ENCODE results near the gene SYNE1. TPM values are rescaled to one million over a fixed set of nuclear protein-coding genes. Genes with fewer than 3 reads are reported as not detected.
"Not testable (repeated sequence)": the region's sequence is repeated elsewhere in the genome, so short reads cannot be mapped to it uniquely, and the experiment has no call there.

SYNE1 gene
- total RNA-seq, 1 donor from 2014 or later = 166 TPM

- H3K27ac ChIP-seq = no peak overlapping the region
- H3K4me3 ChIP-seq = no peak overlapping the region
- no peak for DNase-seq
- H3K4me1 ChIP-seq = no peaks in the 10 kb centered on the region
- H3K36me3 ChIP-seq = no peaks in the 10 kb centered on the region
- TF ChIP-seq CTCF (IDR thresholded peaks at IDR 0.05) = no peak
- no peaks in the 10 kb centered on the region for H3K27me3 ChIP-seq (ENCODE audit: low read depth)
- no peaks in the 10 kb centered on the region for H3K9me3 ChIP-seq
- ATAC-seq = no peak
- intact Hi-C loops (cut with DNase I) = no loop called here
Measured at GRCh38 chr6:152673236-152673635, 36.1 kb upstream of the SYNE1 start.

GRCh38 chr6:152671171-152671570 lies 34.0 kb upstream of the SYNE1 start:
- intact Hi-C loops (cut with DNase I) = no loop called here
- H3K4me3 ChIP-seq = no peak overlapping the region
- H3K27ac ChIP-seq = no peak overlapping the region
- no peaks in the 10 kb centered on the region for H3K4me1 ChIP-seq
- ATAC-seq = no peak
- no peaks in the 10 kb centered on the region for H3K27me3 ChIP-seq (ENCODE audit: low read depth)
- TF ChIP-seq CTCF (IDR thresholded peaks at IDR 0.05) = no peak
- no peak for DNase-seq
- no peaks in the 10 kb centered on the region for H3K9me3 ChIP-seq
- H3K36me3 ChIP-seq = no peaks in the 10 kb centered on the region

- intact Hi-C loops (cut with DNase I) = no loop called here
- DNase-seq (no peak), ATAC-seq (no peak)
- H3K36me3 ChIP-seq = no peaks in the 10 kb centered on the region
- no peak overlapping the region for H3K4me3 ChIP-seq
- no peaks in the 10 kb centered on the region for H3K27me3 ChIP-seq (ENCODE audit: low read depth)
- no peak overlapping the region for H3K27ac ChIP-seq
- H3K4me1 ChIP-seq = no peaks in the 10 kb centered on the region
- H3K9me3 ChIP-seq = no peaks in the 10 kb centered on the region
- peak; percentile 28 for TF ChIP-seq CTCF (IDR thresholded peaks at IDR 0.05)
Measured at GRCh38 chr6:152669895-152670294, 32.7 kb upstream of the SYNE1 start.

GRCh38 chr6:152661776-152662175 lies 24.6 kb upstream of the SYNE1 start:
- no peak for DNase-seq
- no peaks in the 10 kb centered on the region for H3K36me3 ChIP-seq
- H3K27ac ChIP-seq = no peak overlapping the region
- no peaks in the 10 kb centered on the region for H3K9me3 ChIP-seq
- no peaks in the 10 kb centered on the region for H3K27me3 ChIP-seq (ENCODE audit: low read depth)
- no peak for ATAC-seq
- intact Hi-C loops (cut with DNase I) = no loop called here
- no peak overlapping the region for H3K4me3 ChIP-seq
- H3K4me1 ChIP-seq = no peaks in the 10 kb centered on the region
- no peak for TF ChIP-seq CTCF (IDR thresholded peaks at IDR 0.05)

- intact Hi-C loops (cut with DNase I) = no loop called here
- no peak for TF ChIP-seq CTCF (IDR thresholded peaks at IDR 0.05)
- no peaks in the 10 kb centered on the region for H3K27me3 ChIP-seq (ENCODE audit: low read depth)
- no peak overlapping the region for H3K27ac ChIP-seq
- DNase-seq = no peak
- H3K36me3 ChIP-seq = no peaks in the 10 kb centered on the region
- peaks cover 6% of the 10 kb centered on the region for H3K4me1 ChIP-seq
- H3K9me3 ChIP-seq = no peaks in the 10 kb centered on the region
- no peak for ATAC-seq
- H3K4me3 ChIP-seq = no peak overlapping the region
Measured at GRCh38 chr6:152651986-152652385, 14.8 kb upstream of the SYNE1 start.

GRCh38 chr6:152648105-152648504 lies 10.9 kb upstream of the SYNE1 start:
- H3K4me3 ChIP-seq = no peak overlapping the region
- H3K36me3 ChIP-seq = no peaks in the 10 kb centered on the region
- intact Hi-C loops (cut with DNase I) = no loop called here
- no peaks in the 10 kb centered on the region for H3K9me3 ChIP-seq
- H3K27ac ChIP-seq = no peak overlapping the region
- ATAC-seq = peak in 1 of 2 donors; percentile 35
- TF ChIP-seq CTCF (IDR thresholded peaks at IDR 0.05) = no peak
- no peak for DNase-seq
- peaks cover 6% of the 10 kb centered on the region for H3K4me1 ChIP-seq
- H3K27me3 ChIP-seq (ENCODE audit: low read depth) = no peaks in the 10 kb centered on the region

- H3K36me3 ChIP-seq; H3K27ac ChIP-seq; ATAC-seq; H3K27me3 ChIP-seq (ENCODE audit: low read depth); H3K9me3 ChIP-seq; H3K4me3 ChIP-seq; DNase-seq; intact Hi-C loops (cut with DNase I); H3K4me1 ChIP-seq: not testable (repeated sequence)
Measured at GRCh38 chr6:152646732-152647131, 9.6 kb upstream of the SYNE1 start.

Data from lower lobe of right lung (tissue), 2 donors.